PC-3 (cell line): ENCODE measurements around the gene ADAM12. TPM values are rescaled to one million over a fixed set of nuclear protein-coding genes. Genes with fewer than 3 reads are reported as not detected.

Experiments
- ATAC-seq: fragments of 200-7000 bp; cut with Tn5 transposase; 2 replicates; pipeline ENCODE4 v1.9.1; 2020; ENCODE audit warnings: mild to moderate bottlenecking, moderate library complexity
- BruUV-seq: library from RNA; stranded (reverse); fragments of 400-500 nt; replicated peaks from 2 replicates; lab custom pipeline; 2021; lab: Mats Ljungman, UMichigan
- CTCF ChIA-PET: fragments of 300-600 bp; sonication (Branson Sonifier 250); formaldehyde crosslinking; loops from one replicate; lab custom pipeline; 2022; ENCODE audit warnings: antibody characterized with exemption; lab: Charles Lee
- POLR2A ChIA-PET: fragments of 300-600 bp; sonication (Branson Sonifier 250); formaldehyde crosslinking; loops from one replicate; lab custom pipeline; 2022; ENCODE audit warnings: antibody characterized with exemption; ENCODE audit not compliant: unreplicated experiment; lab: Charles Lee
- DNase-seq: peaks from one replicate; pipeline ENCODE4 v3.0.0-alpha.2; 2015
- H2AFZ ChIP-seq: fragments of 300-600 bp; sonication (generic); 2 replicates; pipeline ENCODE4 v1.6.0; 2016; ENCODE audit warnings: antibody characterized with exemption, low read length
- H3F3A ChIP-seq: fragments of 300-600 bp; sonication (generic); one replicate; pipeline ENCODE4 v1.6.0; 2017; ENCODE audit warnings: antibody characterized with exemption, low read length, control low read depth, mild to moderate bottlenecking; ENCODE audit not compliant: unreplicated experiment
- H3K27ac ChIP-seq: fragments of 300-600 bp; sonication (generic); 2 replicates; pipeline ENCODE4 v1.5.1; 2016; ENCODE audit warnings: mild to moderate bottlenecking, low read length
- H3K27me3 ChIP-seq: fragments of 300-600 bp; sonication (generic); 2 replicates; pipeline ENCODE4 v1.6.1; 2016; ENCODE audit warnings: low read length, mixed read lengths
- H3K36me3 ChIP-seq: fragments of 300-600 bp; sonication (generic); 2 replicates; pipeline ENCODE4 v1.6.1; 2016; ENCODE audit warnings: low read depth, mixed run types, low read length, mixed read lengths
- H3K4me1 ChIP-seq: fragments of 300-600 bp; sonication (generic); 2 replicates; pipeline ENCODE4 v1.5.1; 2016; ENCODE audit warnings: low read length; ENCODE audit not compliant: insufficient read depth
- H3K4me2 ChIP-seq: fragments of 300-600 bp; sonication (generic); 2 replicates; pipeline ENCODE4 v1.6.0; 2016; ENCODE audit warnings: low read length
- H3K4me3 ChIP-seq: fragments of 300-600 bp; sonication (generic); 2 replicates; pipeline ENCODE4 v1.5.1; 2016; ENCODE audit warnings: mild to moderate bottlenecking, low read length, mixed read lengths
- H3K79me2 ChIP-seq: fragments of 300-600 bp; sonication (generic); 2 replicates; pipeline ENCODE4 v1.6.1; 2017; ENCODE audit warnings: low read length, mixed read lengths
- H3K9ac ChIP-seq: fragments of 300-600 bp; sonication (generic); 2 replicates; pipeline ENCODE4 v1.6.0; 2016; ENCODE audit warnings: mild to moderate bottlenecking, low read length
- H3K9me2 ChIP-seq: fragments of 300-600 bp; sonication (generic); replicated peaks from 2 replicates; pipeline ENCODE4 v1.6.1; 2016; ENCODE audit warnings: mixed run types, low read length, mixed read lengths
- H3K9me3 ChIP-seq: fragments of 300-600 bp; sonication (generic); 2 replicates; pipeline ENCODE4 v1.6.1; 2016; ENCODE audit warnings: low read length, mixed read lengths
- H4K20me1 ChIP-seq: fragments of 300-600 bp; sonication (generic); 2 replicates; pipeline ENCODE4 v1.6.1; 2016; ENCODE audit warnings: low read length, mixed read lengths
- EZH2 ChIP-seq: fragments of 300-600 bp; sonication (generic); IDR thresholded peaks from one replicate; pipeline ENCODE4 v1.6.1; 2017; ENCODE audit warnings: antibody characterized with exemption, mild to moderate bottlenecking, low read length; ENCODE audit not compliant: unreplicated experiment
- EZH2phosphoT487 ChIP-seq: fragments of 300-600 bp; sonication (generic); IDR thresholded peaks from 2 replicates; pipeline ENCODE4 v1.6.1; 2018; ENCODE audit warnings: mild to moderate bottlenecking, antibody characterized with exemption, low read length, borderline replicate concordance
- intact Hi-C: fragments of 100-400 bp; cut with micrococcal nuclease; formaldehyde crosslinking; loops from 2 replicates; pipeline ENCODE4 v1.9.0; 2023
- total RNA-seq: library from RNA; depleted of rRNA; stranded (reverse); fragments of >200 nt; gene quantifications from 2 replicates; pipeline ENCODE4 v1.2.3, GENCODE V29; 2014
- TF ChIP-seq, protein P1 (sequence below): fragments of 300-600 bp; sonication (generic); conservative IDR thresholded peaks from 2 replicates; pipeline ENCODE4 v1.5.1; 2017; ENCODE audit warnings: antibody characterized with exemption, low read depth, mild to moderate bottlenecking, low read length

Gene ADAM12
- total RNA-seq, 1 experiment from 2014 or later = 3.4 TPM

DNA sequence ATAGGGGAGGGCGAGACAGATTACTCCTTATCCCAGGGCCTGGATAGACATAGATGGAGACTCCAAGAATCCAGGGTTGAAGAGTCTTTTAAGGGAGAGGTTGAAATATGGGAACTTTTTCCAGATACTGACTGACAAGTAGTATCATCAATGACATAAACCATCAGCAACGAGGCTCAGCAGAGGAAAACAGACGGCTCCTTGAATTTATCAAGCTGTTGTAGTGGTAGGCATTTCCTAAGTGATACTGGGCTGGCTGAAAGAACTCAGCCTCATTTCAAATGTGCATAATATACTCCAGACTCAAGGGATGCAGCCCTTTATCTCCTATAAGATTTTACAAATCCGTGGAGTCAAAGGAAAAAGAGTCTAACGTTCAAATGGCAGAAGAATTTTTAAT is 341.4 kb downstream of the ADAM12 start:
- Histone ChIP-seq H3K79me2 (no peaks in the 10 kb centered on the region), H3K4me2 (no peak overlapping the region), H3K36me3 (no peaks in the 10 kb centered on the region), H3K9me3 (no peaks in the 10 kb centered on the region), H4K20me1 (no peaks in the 10 kb centered on the region), H3F3A (no peaks in the 10 kb centered on the region), H2AFZ (no peak overlapping the region), H3K27me3 (no peaks in the 10 kb centered on the region), H3K4me1 (peaks cover 10% of the 10 kb centered on the region), H3K27ac (no peak overlapping the region), H3K9me2 (no peaks in the 10 kb centered on the region), H3K9ac (no peak overlapping the region), H3K4me3 (no peak overlapping the region)
- TF ChIP-seq EZH2 = no peak
- TF ChIP-seq, protein P1, sequence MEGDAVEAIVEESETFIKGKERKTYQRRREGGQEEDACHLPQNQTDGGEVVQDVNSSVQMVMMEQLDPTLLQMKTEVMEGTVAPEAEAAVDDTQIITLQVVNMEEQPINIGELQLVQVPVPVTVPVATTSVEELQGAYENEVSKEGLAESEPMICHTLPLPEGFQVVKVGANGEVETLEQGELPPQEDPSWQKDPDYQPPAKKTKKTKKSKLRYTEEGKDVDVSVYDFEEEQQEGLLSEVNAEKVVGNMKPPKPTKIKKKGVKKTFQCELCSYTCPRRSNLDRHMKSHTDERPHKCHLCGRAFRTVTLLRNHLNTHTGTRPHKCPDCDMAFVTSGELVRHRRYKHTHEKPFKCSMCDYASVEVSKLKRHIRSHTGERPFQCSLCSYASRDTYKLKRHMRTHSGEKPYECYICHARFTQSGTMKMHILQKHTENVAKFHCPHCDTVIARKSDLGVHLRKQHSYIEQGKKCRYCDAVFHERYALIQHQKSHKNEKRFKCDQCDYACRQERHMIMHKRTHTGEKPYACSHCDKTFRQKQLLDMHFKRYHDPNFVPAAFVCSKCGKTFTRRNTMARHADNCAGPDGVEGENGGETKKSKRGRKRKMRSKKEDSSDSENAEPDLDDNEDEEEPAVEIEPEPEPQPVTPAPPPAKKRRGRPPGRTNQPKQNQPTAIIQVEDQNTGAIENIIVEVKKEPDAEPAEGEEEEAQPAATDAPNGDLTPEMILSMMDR = no peak
- no peak for ATAC-seq
- CTCF ChIA-PET = no interaction called here
- no TSS peak for BruUV-seq
- POLR2A ChIA-PET = no interaction called here
- intact Hi-C loops = no loop called here
- no peak for DNase-seq

DNA sequence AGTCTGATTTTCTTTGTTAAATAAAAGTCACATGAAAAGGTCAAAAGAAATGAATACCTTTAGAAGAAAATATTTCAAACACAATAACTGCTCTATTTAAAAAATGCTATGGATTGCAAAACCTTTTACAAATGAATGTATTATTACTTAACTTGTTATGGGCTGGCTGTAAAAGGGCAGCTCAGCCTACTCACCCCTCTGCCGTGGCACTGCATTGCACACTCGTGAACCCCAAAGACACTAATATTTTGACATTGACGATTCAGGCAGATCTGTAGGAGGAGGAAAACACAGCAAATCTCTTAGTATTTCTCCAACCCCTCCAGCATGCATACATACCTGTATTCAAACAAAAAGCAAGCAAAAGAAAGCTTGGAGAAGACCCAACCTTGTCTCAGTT is 342.4 kb downstream of the ADAM12 start:
- no peak overlapping the region for H2AFZ ChIP-seq

DNA sequence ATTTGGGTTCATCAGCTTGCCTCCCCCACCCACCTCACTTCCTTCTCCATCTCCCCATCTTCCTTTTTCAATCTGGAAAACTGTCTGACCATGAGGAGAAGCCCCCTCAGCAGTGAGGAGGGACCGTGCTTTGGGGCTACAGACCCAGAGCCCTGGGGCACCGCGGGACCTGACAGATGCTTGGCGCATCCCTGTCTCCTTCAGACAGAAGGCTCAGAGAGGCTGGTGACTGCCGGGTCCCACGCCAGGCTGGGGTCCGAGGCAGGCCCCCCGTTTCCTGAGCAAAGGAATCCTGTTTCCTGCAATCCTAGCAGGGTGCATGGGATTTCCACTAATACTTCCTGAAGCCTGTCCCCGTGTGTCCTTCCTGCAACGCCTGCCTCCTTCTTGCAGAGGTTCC is 344.9 kb downstream of the ADAM12 start:
- POLR2A ChIA-PET = no interaction called here
- CTCF ChIA-PET = no interaction called here
- no TSS peak for BruUV-seq
- H3K4me1 ChIP-seq = no peaks in the 10 kb centered on the region
- no peak overlapping the region for H3K4me2 ChIP-seq
- no peak for ATAC-seq
- H3K4me3 ChIP-seq = no peak overlapping the region
- no peak overlapping the region for H2AFZ ChIP-seq
- H3K36me3 ChIP-seq = no peaks in the 10 kb centered on the region
- H4K20me1 ChIP-seq = no peaks in the 10 kb centered on the region
- H3K9ac ChIP-seq = no peak overlapping the region
- no peaks in the 10 kb centered on the region for H3K79me2 ChIP-seq
- no peaks in the 10 kb centered on the region for H3F3A ChIP-seq
- H3K9me2 ChIP-seq = no peaks in the 10 kb centered on the region
- intact Hi-C loops = no loop called here
- DNase-seq = no peak
- no peak overlapping the region for H3K27ac ChIP-seq
- no peaks in the 10 kb centered on the region for H3K27me3 ChIP-seq
- H3K9me3 ChIP-seq = no peaks in the 10 kb centered on the region
- TF ChIP-seq EZH2 (no peak), EZH2phosphoT487 (no peak)
- TF ChIP-seq, protein P1 = no peak

More for the DNA sequence above, 342.4 kb downstream of the ADAM12 start:
- DNase-seq (no peak), ATAC-seq (no peak)
- no peak overlapping the region for H3K4me3 ChIP-seq
- no peaks in the 10 kb centered on the region for H3F3A ChIP-seq
- no peak overlapping the region for H3K4me2 ChIP-seq
- BruUV-seq = no TSS peak
- H3K79me2 ChIP-seq = no peaks in the 10 kb centered on the region
- H3K9me2 ChIP-seq = no peaks in the 10 kb centered on the region
- TF ChIP-seq, protein P1 = no peak
- TF ChIP-seq EZH2phosphoT487 (no peak), EZH2 (no peak)
- no peaks in the 10 kb centered on the region for H3K9me3 ChIP-seq
- intact Hi-C loops = no loop called here
- no peak overlapping the region for H3K9ac ChIP-seq
- no peak overlapping the region for H3K27ac ChIP-seq
- no peaks in the 10 kb centered on the region for H3K36me3 ChIP-seq
- ChIA-PET CTCF (no interaction called here), POLR2A (no interaction called here)
- no peaks in the 10 kb centered on the region for H3K27me3 ChIP-seq
- peaks cover 10% of the 10 kb centered on the region for H3K4me1 ChIP-seq
- H4K20me1 ChIP-seq = no peaks in the 10 kb centered on the region
